Neuron (in vitro differentiated cells): ENCODE results near the gene BANK1.

Experiments used
- H2AFZ ChIP-seq: one replicate; pipeline ENCODE4 v1.6.1; 2013; ENCODE audit warnings: low read depth, mild to moderate bottlenecking, inconsistent platforms, low read length, moderate library complexity
- H3K27me3 ChIP-seq: one replicate; pipeline ENCODE4 v1.6.1; 2013; ENCODE audit warnings: low read length; ENCODE audit not compliant: insufficient read depth
- H3K36me3 ChIP-seq: one replicate; pipeline ENCODE4 v1.6.1; 2013; ENCODE audit warnings: low read length; ENCODE audit not compliant: insufficient read depth
- H3K4me1 ChIP-seq: one replicate; pipeline ENCODE4 v1.6.1; 2013; ENCODE audit warnings: low read length; ENCODE audit not compliant: insufficient read depth
- H3K4me3 ChIP-seq: 2 replicates; pipeline ENCODE4 v1.5.1; 2013; ENCODE audit warnings: mild to moderate bottlenecking, low read length, moderate library complexity
- H3K9me3 ChIP-seq: one replicate; pipeline ENCODE4 v1.6.1; 2013; ENCODE audit warnings: low read length

BANK1 gene

DNA sequence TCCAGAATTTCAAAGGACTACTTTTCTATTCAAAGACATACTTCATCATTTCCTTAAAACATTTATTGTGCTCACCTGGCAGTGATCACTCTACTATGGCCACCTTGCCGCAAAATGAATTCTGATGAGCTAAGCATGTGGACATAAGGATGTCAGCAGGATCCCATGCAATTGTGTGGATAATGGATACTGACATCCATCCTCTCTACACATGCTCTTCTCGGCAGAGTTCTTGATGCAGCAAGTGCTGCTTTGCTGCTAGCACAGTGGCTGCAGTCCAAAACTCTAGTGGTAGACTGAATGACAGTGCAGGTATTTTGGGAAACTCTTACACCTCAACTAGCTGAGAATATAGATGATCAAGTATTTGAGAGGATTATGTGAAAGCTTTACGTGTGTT lies 168.0 kb downstream of the BANK1 start:
- H2AFZ ChIP-seq: no peak overlapping the region
- H3K9me3 ChIP-seq: no peaks in the 10 kb centered on the region
- H3K4me3 ChIP-seq: no peak overlapping the region
- H3K4me1 ChIP-seq: peaks cover 12% of the 10 kb centered on the region
- no peaks in the 10 kb centered on the region for H3K36me3 ChIP-seq
- no peaks in the 10 kb centered on the region for H3K27me3 ChIP-seq

DNA sequence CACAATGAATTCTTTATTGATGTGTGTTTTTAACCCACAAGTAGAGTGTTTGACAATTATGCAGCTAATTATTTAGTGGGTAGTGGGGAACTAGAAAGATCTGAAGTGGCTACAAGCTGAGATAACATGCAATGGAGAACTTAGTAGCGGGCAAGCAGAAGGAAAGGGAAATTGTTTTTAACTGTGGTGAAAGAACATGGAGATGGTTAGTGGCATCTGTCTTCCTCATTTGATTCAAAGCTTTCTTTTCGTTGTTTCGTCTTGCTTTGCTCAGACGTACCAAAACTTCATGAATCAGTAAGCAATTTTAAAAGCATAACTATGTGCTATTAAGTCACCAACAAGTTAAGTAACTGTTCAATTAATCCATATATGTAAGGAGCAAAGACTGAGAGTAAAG lies 169.9 kb downstream of the BANK1 start:
- Histone ChIP-seq H2AFZ (no peak overlapping the region), H3K4me1 (no peaks in the 10 kb centered on the region), H3K36me3 (no peaks in the 10 kb centered on the region), H3K9me3 (no peaks in the 10 kb centered on the region), H3K4me3 (no peak overlapping the region), H3K27me3 (no peaks in the 10 kb centered on the region)

DNA sequence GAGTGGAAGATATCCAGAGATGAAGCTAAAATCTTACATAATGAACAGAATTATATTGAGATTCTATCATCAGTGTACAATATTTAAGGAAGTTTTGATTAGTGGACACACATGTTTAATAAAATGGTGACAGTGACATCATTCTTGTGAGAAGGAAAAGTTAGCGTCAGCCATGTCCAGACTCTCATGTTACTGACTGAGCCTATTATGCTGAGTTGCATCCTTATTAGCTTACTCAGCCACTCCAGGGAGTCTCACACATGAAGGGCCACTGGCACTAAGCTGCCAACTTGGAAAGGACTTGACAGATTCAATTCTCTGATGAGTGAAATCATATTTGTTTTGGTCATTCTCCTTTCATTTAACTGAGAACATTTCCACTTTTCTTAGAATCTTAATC lies 170.6 kb downstream of the BANK1 start:
- Histone ChIP-seq H2AFZ (no peak overlapping the region), H3K36me3 (no peaks in the 10 kb centered on the region), H3K27me3 (no peaks in the 10 kb centered on the region), H3K9me3 (no peaks in the 10 kb centered on the region), H3K4me1 (no peaks in the 10 kb centered on the region), H3K4me3 (no peak overlapping the region)

GRCh38 chr4:101967697-101968346 lies 177.3 kb downstream of the BANK1 start:
- no peaks in the 10 kb centered on the region for H3K36me3 ChIP-seq
- no peaks in the 10 kb centered on the region for H3K9me3 ChIP-seq
- H3K4me1 ChIP-seq: no peaks in the 10 kb centered on the region
- H2AFZ ChIP-seq: no peak overlapping the region
- H3K4me3 ChIP-seq: no peak overlapping the region
- H3K27me3 ChIP-seq: no peaks in the 10 kb centered on the region

- Histone ChIP-seq H2AFZ (no peak overlapping the region), H3K27me3 (no peaks in the 10 kb centered on the region), H3K4me3 (no peak overlapping the region), H3K9me3 (no peaks in the 10 kb centered on the region), H3K4me1 (no peaks in the 10 kb centered on the region), H3K36me3 (no peaks in the 10 kb centered on the region)
Measured at GRCh38 chr4:101968364-101968763, 177.8 kb downstream of the BANK1 start.

DNA sequence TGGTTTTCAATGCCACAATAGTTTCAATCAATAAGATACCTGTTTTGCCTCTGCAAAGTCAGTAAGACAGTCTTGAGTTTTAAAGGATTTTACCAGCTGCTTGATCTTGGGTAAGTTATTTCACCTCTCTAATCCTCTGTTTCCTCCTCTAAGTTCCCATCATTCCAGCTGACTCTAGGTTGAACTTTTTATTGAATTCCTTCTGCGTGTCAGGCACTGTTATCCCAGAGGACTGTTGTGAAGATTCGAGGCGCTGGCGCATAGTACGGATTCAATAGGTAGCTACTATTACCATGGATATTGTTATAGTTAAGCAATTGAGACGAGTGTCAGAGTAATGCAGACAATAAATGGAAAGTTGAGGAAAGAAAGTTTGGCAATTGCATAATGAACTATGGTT lies 179.4 kb downstream of the BANK1 start:
- Histone ChIP-seq H3K27me3 (no peaks in the 10 kb centered on the region), H3K4me3 (no peak overlapping the region), H3K4me1 (no peaks in the 10 kb centered on the region), H2AFZ (no peak overlapping the region), H3K36me3 (no peaks in the 10 kb centered on the region), H3K9me3 (no peaks in the 10 kb centered on the region)

GRCh38 chr4:101970547-101971155 lies 180.1 kb downstream of the BANK1 start:
- H3K36me3 ChIP-seq: no peaks in the 10 kb centered on the region

DNA sequence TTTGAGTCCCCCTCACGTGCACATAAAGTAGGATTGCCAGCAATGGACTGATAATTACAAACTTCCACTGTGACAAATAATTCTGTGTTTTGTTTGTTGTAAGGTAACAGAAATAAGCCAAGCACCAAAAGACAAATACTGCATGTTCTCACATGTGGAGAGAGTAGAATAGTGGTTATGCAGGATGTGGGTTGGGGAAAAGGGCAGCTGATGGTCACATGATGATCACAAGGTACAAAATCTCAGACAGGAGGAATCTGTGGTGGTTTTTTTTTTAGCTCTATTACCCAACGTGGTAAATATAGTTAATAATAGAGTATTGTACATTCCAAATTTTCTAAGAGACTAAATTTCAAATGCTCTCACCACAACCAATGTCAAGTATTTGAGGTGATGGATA lies 182.3 kb downstream of the BANK1 start:
- no peaks in the 10 kb centered on the region for H3K9me3 ChIP-seq
- no peaks in the 10 kb centered on the region for H3K27me3 ChIP-seq

More at GRCh38 chr4:101970547-101971155, 180.1 kb downstream of the BANK1 start:
- Histone ChIP-seq H3K4me1 (no peaks in the 10 kb centered on the region), H3K27me3 (no peaks in the 10 kb centered on the region), H3K4me3 (no peak overlapping the region), H3K9me3 (no peaks in the 10 kb centered on the region), H2AFZ (no peak overlapping the region)

GRCh38 chr4:101973361-101973760 lies 182.8 kb downstream of the BANK1 start:
- no peaks in the 10 kb centered on the region for H3K27me3 ChIP-seq

More for the DNA sequence above, 182.3 kb downstream of the BANK1 start:
- Histone ChIP-seq H2AFZ (no peak overlapping the region), H3K36me3 (no peaks in the 10 kb centered on the region), H3K4me3 (no peak overlapping the region), H3K4me1 (no peaks in the 10 kb centered on the region)

GRCh38 chr4:101977076-101977475 lies 186.5 kb downstream of the BANK1 start:
- H3K27me3 ChIP-seq: no peaks in the 10 kb centered on the region
- no peaks in the 10 kb centered on the region for H3K9me3 ChIP-seq
- H3K4me1 ChIP-seq: no peaks in the 10 kb centered on the region
- no peak overlapping the region for H3K4me3 ChIP-seq
- H2AFZ ChIP-seq: no peak overlapping the region
- H3K36me3 ChIP-seq: no peaks in the 10 kb centered on the region

More at GRCh38 chr4:101973361-101973760, 182.8 kb downstream of the BANK1 start:
- H3K36me3 ChIP-seq: no peaks in the 10 kb centered on the region
- H2AFZ ChIP-seq: no peak overlapping the region
- no peaks in the 10 kb centered on the region for H3K4me1 ChIP-seq
- no peaks in the 10 kb centered on the region for H3K9me3 ChIP-seq
- H3K4me3 ChIP-seq: no peak overlapping the region

- Histone ChIP-seq H3K36me3 (no peaks in the 10 kb centered on the region), H3K4me1 (no peaks in the 10 kb centered on the region), H3K4me3 (no peak overlapping the region), H3K9me3 (no peaks in the 10 kb centered on the region), H3K27me3 (no peaks in the 10 kb centered on the region), H2AFZ (no peak overlapping the region)
Measured at GRCh38 chr4:101981756-101982155, 191.2 kb downstream of the BANK1 start.

DNA sequence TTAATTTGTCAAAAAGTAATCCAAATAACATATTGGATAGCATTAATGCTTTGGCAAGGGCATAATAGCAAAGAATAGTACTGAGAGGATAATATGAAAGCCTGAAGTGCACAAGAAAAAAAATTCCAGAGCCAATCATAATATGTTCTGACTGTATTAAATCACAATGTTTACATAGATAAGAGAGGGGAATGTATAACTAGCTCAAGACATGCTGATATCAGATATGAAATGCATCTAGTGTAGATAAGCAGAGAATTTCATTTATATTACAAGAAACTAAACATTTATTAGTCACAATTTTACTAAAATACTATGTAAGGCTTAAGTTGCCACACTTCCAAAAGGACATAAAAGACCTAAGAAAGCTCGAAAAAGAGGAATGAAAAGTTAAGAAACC lies 193.3 kb downstream of the BANK1 start:
- no peaks in the 10 kb centered on the region for H3K27me3 ChIP-seq
- H3K4me1 ChIP-seq: no peaks in the 10 kb centered on the region
- H3K4me3 ChIP-seq: no peak overlapping the region
- H2AFZ ChIP-seq: no peak overlapping the region
- no peaks in the 10 kb centered on the region for H3K9me3 ChIP-seq
- H3K36me3 ChIP-seq: no peaks in the 10 kb centered on the region

DNA sequence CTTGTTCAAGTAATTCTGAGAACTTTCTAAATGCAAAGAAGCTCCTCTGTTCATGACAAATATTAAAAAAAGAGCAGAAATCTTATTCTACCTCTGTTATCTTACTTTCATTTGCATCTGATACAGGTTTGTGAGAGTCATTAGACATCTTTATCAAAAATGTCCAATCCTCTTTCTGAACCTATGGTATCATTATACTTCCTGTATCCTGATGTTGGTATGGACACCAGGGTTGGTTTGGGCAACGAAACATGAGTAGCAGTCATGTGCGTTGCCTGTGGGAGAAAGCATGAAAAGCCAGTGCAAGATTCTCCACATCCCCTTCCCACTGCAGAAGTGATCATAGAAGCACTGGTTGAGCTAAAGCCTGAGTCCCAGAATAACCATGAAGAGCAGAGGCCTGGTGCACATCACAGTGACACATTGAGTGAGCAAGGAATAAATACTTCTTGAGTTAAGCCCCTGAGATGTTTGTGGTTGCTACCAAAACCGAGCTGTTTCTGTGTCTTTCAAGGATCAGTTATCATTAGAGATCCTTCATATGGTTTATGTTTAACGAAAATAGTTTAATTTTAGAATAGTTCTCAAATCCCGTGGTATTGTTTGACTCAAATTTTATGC lies 197.2 kb downstream of the BANK1 start:
- Histone ChIP-seq H3K4me3 (no peak overlapping the region), H3K36me3 (no peaks in the 10 kb centered on the region), H3K4me1 (no peaks in the 10 kb centered on the region), H2AFZ (no peak overlapping the region), H3K27me3 (no peaks in the 10 kb centered on the region), H3K9me3 (no peaks in the 10 kb centered on the region)
